Neural cell (in vitro differentiated cells): ENCODE measurements around the gene UQCRH.

Source experiments
- CTCF ChIP-seq: fragments of 450-650 bp; IDR thresholded peaks from 2 replicates; pipeline ENCODE4 v1.5.1; 2014; ENCODE audit warnings: antibody characterized with exemption, mild to moderate bottlenecking, moderate library complexity; ENCODE audit not compliant: poor library complexity, severe bottlenecking
- EP300 ChIP-seq: fragments of 450-650 bp; conservative IDR thresholded peaks from 2 replicates; pipeline ENCODE4 v1.6.1; 2014; ENCODE audit warnings: antibody characterized with exemption, mild to moderate bottlenecking, moderate library complexity; ENCODE audit not compliant: poor library complexity, severe bottlenecking
- EZH2 ChIP-seq: fragments of 200-600, 300-800 bp; shearing (Covaris generic), sonication (generic); IDR thresholded peaks from 2 replicates; pipeline ENCODE4 v1.6.1; 2014; ENCODE audit warnings: antibody characterized with exemption, low read length, borderline replicate concordance, mild to moderate bottlenecking; ENCODE audit not compliant: insufficient read depth, poor library complexity, severe bottlenecking
- POLR2AphosphoS5 ChIP-seq: IDR thresholded peaks from 2 replicates; pipeline ENCODE4 v1.6.1; 2012
- TAF1 ChIP-seq: IDR thresholded peaks from 2 replicates; pipeline ENCODE4 v1.6.1; 2012; ENCODE audit warnings: low read depth

GRCh38 chr1:46315669-46316403, 12.3 kb downstream of the UQCRH start:
- TF ChIP-seq CTCF (no peak), EP300 (no peak), EZH2 (no peak), POLR2AphosphoS5 (no peak), TAF1 (no peak)
